ENCODE data around the gene ATG4C.
A peak's percentile ranks its signal among the peaks of the same experiment; 100 is the strongest.
"Not testable (repeated sequence)": the region's sequence is repeated elsewhere in the genome, so short reads cannot be mapped to it uniquely, and the experiment has no call there.

The ATG4C gene
- total RNA-seq, result 0.67 to 17.4 (median 9.6) reads per million in 9 experiments

DNA sequence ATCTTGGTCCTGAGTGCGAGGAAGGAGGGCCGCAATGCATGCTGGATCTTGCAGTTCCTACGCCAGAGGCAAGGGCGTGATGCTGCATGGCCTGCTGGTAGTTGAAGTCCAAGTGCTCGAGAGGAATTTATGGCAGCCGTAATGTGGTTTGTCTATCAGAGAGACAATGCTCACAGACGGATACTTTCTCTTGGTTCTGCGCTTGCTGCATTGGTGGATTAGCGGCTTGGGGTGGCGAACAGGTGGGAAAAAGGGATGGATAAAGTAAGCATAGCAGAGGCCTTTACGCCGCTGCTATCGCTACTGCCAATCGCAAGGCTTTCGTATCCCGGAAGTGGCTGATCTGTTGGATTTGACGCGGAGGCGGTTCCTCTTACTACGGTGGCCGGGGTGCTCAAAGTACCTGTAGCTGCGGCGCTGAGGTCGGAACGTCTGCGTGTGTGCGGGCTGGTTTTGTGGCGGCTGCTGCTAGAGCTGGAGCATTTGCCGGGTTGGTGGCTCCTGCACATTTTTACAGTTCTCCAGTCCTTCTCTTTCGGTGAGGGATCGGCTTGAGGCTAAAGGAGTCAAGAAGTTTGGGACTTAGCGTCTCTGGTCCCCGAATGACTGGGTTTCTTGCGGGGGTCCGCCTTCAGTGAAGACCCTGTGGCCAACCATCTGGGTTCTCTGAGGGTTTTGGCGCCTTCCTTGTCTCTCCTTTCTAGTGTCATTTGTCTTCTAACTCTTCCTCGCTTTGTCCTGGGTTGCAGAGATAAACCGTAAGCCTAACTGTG is at the start of gene ATG4C:
Gene ATG4C, plus strand, starts transcription at position 397 of the 773 bp plus-strand sequence. CDS start 19,655 bp downstream, outside the sequence.
- DNase-seq, result peak; percentile 86 to 90 (median 90)
- no peaks in the 10 kb centered on the region for H3K9me3 Mint-ChIP-seq
- H3K36me3 Mint-ChIP-seq (ENCODE audit: insufficient read depth), result no peaks in the 10 kb centered on the region
- peak; percentile 94 for ATAC-seq (replicated peaks)
- H3K27me3 Mint-ChIP-seq, result peaks cover 10 to 13% of the 10 kb centered on the region in 2 donors
- H3K4me3 Mint-ChIP-seq, result no peak within 1 kb of the TSS
- H3K4me1 Mint-ChIP-seq (ENCODE audit: low read depth in 2 of 2), result peaks cover 0 to 6% of the 10 kb centered on the region in 2 donors
- H3K27ac Mint-ChIP-seq, result no peak within 1 kb of the TSS

DNA sequence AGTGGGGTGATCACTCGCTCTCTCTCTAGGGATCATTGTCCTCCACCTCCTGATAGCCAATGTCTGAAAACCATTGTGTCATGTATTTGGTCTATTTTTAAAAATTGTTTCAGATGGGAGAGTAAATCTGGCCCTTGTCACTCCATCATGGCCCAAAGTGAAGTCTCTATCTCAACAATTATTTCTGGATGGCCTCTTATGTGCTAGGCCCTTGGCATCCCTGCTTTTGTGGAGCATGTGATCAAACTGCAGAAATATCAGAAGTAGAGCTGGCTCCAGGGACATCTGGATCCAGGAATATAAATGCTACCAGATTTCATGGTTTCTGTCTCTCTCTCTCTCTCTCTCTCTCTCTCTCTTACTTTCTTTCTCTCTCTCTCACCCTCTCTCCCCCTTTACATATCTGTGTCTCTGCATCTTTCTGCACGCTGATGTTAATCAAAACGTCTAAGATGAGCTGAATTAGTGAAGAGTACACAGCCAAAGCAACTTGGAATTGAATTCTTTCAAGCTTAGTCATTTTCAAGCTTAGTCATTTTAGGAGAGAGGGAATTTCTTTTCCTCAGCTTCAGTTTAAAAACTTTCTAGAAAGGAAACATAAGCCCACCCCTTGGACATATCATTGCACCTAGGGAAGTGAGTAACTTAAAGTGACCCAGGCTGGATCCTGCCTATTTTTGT is 48.3 kb upstream of the ATG4C start:
- peaks cover 15 to 20% of the 10 kb centered on the region in 2 donors for H3K27me3 Mint-ChIP-seq
- DNase-seq (no peak), ATAC-seq (replicated peaks) (no peak)
- H3K36me3 Mint-ChIP-seq (ENCODE audit: insufficient read depth), result no peaks in the 10 kb centered on the region
- H3K27ac Mint-ChIP-seq, result no peak overlapping the region
- no peaks in the 10 kb centered on the region for H3K9me3 Mint-ChIP-seq
- no peak overlapping the region for H3K4me3 Mint-ChIP-seq
- H3K4me1 Mint-ChIP-seq (ENCODE audit: low read depth in 2 of 2), result peaks cover 1 to 2% of the 10 kb centered on the region in 2 donors

- not testable (repeated sequence) for H3K4me3 Mint-ChIP-seq; H3K4me1 Mint-ChIP-seq (ENCODE audit: low read depth in 2 of 2); DNase-seq; H3K9me3 Mint-ChIP-seq; H3K36me3 Mint-ChIP-seq (ENCODE audit: insufficient read depth); ATAC-seq (replicated peaks); H3K27ac Mint-ChIP-seq
- H3K27me3 Mint-ChIP-seq, result peaks cover 26 to 36% of the 10 kb centered on the region in 2 donors
Measured at GRCh38 chr1:62740701-62741100, 43.2 kb upstream of the ATG4C start.

- Mint-ChIP-seq H3K4me1 (ENCODE audit: low read depth in 2 of 2) (peaks cover 3 to 4% of the 10 kb centered on the region in 2 donors), H3K27ac (no peak overlapping the region), H3K9me3 (no peaks in the 10 kb centered on the region), H3K4me3 (no peak overlapping the region), H3K27me3 (peaks cover 17 to 28% of the 10 kb centered on the region in 2 donors), H3K36me3 (ENCODE audit: insufficient read depth) (no peaks in the 10 kb centered on the region)
- ATAC-seq (replicated peaks) (no peak), DNase-seq (no peak)
Measured at GRCh38 chr1:62744611-62745577, 39.0 kb upstream of the ATG4C start.

DNA sequence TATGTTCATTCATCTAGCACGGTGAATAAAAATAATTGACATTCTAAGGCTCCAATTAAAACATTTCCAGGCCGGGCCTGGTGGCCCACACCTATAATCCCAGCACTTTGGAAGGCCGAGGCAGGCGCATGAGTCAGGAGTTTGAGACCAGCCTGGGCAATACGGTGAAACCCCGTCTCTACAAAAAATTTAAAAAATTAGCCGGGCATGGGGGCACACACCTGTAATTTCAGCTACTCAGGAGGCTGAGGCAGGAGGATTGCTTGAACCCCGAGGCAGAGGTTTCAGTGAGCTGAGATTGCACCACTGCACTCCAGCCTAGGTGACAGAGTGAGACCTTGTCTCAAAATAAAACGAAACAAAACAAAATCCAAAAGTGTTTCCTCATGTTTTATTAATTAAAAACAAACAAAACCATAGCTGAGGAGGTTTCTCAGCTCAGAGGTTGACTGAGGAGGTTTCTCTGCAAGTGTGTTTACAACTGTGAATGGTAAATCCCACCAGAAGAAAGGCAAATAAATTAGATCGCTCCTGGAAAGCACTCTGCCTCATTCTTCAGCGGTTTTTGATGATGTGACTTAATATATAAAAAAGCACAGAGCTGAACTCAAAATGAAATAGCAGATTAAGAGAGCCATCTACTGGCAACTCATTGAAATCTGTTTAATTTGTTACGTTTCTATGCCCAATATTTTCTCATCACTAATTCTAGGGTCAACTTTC is 37.7 kb upstream of the ATG4C start:
- no peaks in the 10 kb centered on the region for H3K9me3 Mint-ChIP-seq
- no peak overlapping the region for H3K4me3 Mint-ChIP-seq
- no peak for ATAC-seq (replicated peaks)
- H3K27ac Mint-ChIP-seq, result no peak overlapping the region
- no peaks in the 10 kb centered on the region for H3K36me3 Mint-ChIP-seq (ENCODE audit: insufficient read depth)
- DNase-seq, result no peak
- no peaks in the 10 kb centered on the region for H3K4me1 Mint-ChIP-seq (ENCODE audit: low read depth in 2 of 2)
- H3K27me3 Mint-ChIP-seq, result peaks cover 4 to 15% of the 10 kb centered on the region in 2 donors

DNA sequence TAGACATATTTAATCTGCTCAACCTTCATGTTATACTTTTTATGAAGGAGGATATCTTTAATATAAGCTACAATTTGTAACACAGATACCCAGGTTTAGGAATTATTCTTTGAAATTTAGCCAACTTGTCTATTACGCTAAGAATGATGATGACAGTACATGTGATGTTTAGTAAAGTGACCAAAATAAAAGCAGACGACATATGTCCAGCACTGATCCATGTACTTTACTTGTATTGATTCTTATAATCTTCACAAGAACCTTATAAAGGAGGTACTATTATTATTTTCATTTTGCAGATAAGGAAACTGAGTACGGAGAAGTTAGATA is 37.2 kb upstream of the ATG4C start:
- no peaks in the 10 kb centered on the region for H3K4me1 Mint-ChIP-seq (ENCODE audit: low read depth in 2 of 2)
- H3K27ac Mint-ChIP-seq, result no peak overlapping the region
- H3K9me3 Mint-ChIP-seq, result no peaks in the 10 kb centered on the region
- no peaks in the 10 kb centered on the region for H3K36me3 Mint-ChIP-seq (ENCODE audit: insufficient read depth)
- H3K27me3 Mint-ChIP-seq, result peaks cover 4 to 9% of the 10 kb centered on the region in 2 donors
- DNase-seq, result no peak
- no peak for ATAC-seq (replicated peaks)
- no peak overlapping the region for H3K4me3 Mint-ChIP-seq

- no peak overlapping the region for H3K4me3 Mint-ChIP-seq
- no peak overlapping the region for H3K27ac Mint-ChIP-seq
- DNase-seq, result no peak
- no peak for ATAC-seq (replicated peaks)
- peaks cover 16 to 24% of the 10 kb centered on the region in 2 donors for H3K27me3 Mint-ChIP-seq
- no peaks in the 10 kb centered on the region for H3K4me1 Mint-ChIP-seq (ENCODE audit: low read depth in 2 of 2)
- no peaks in the 10 kb centered on the region for H3K36me3 Mint-ChIP-seq (ENCODE audit: insufficient read depth)
- H3K9me3 Mint-ChIP-seq, result no peaks in the 10 kb centered on the region
Measured at GRCh38 chr1:62753031-62753965, 30.6 kb upstream of the ATG4C start.

- not testable (repeated sequence) for H3K9me3 Mint-ChIP-seq, H3K27ac Mint-ChIP-seq
Measured at GRCh38 chr1:62754938-62755337, 29.0 kb upstream of the ATG4C start.

DNA sequence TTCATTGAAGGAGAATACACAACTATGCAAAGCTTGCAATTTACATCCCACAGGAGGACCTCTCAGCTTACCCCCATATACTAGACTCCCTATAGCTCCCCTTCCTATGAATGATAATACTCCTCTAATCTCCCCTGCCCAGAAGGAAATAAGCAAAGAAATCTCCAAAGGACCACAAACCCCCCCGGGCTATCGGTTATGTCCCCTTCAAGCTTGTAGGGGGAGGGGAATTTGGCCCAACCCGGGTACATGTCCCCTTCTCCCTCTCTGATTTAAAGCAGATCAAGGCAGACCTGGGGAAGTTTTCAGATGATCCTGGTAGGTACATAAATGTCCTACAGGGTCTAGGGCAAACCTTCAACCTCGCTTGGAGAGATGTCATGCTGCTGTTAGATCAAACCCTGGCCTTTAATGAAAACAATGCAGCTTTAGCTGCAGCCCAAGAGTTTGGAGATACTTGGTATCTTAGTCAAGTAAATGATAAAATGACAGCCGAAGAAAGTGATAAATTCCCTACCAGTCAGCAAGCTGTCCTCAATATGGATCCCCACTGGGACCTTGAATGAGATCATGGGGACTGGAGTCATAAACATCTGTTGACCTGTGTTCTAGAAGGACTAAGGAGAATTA is 27.6 kb upstream of the ATG4C start:
- H3K36me3 Mint-ChIP-seq (ENCODE audit: insufficient read depth); H3K27ac Mint-ChIP-seq; H3K9me3 Mint-ChIP-seq; ATAC-seq (replicated peaks); DNase-seq; H3K4me3 Mint-ChIP-seq; H3K4me1 Mint-ChIP-seq (ENCODE audit: low read depth in 2 of 2): not testable (repeated sequence)
- H3K27me3 Mint-ChIP-seq, result peaks cover 16 to 24% of the 10 kb centered on the region in 2 donors

More at GRCh38 chr1:62754938-62755337, 29.0 kb upstream of the ATG4C start:
- not testable (repeated sequence) for H3K4me1 Mint-ChIP-seq (ENCODE audit: low read depth in 2 of 2); H3K4me3 Mint-ChIP-seq; DNase-seq; H3K36me3 Mint-ChIP-seq (ENCODE audit: insufficient read depth); ATAC-seq (replicated peaks)
- peaks cover 16 to 24% of the 10 kb centered on the region in 2 donors for H3K27me3 Mint-ChIP-seq

- not testable (repeated sequence) for H3K27ac Mint-ChIP-seq; H3K4me1 Mint-ChIP-seq (ENCODE audit: low read depth in 2 of 2); H3K9me3 Mint-ChIP-seq; ATAC-seq (replicated peaks); DNase-seq; H3K36me3 Mint-ChIP-seq (ENCODE audit: insufficient read depth); H3K4me3 Mint-ChIP-seq
- peaks cover 16 to 24% of the 10 kb centered on the region in 2 donors for H3K27me3 Mint-ChIP-seq
Measured at GRCh38 chr1:62759232-62759875, 24.6 kb upstream of the ATG4C start.

DNA sequence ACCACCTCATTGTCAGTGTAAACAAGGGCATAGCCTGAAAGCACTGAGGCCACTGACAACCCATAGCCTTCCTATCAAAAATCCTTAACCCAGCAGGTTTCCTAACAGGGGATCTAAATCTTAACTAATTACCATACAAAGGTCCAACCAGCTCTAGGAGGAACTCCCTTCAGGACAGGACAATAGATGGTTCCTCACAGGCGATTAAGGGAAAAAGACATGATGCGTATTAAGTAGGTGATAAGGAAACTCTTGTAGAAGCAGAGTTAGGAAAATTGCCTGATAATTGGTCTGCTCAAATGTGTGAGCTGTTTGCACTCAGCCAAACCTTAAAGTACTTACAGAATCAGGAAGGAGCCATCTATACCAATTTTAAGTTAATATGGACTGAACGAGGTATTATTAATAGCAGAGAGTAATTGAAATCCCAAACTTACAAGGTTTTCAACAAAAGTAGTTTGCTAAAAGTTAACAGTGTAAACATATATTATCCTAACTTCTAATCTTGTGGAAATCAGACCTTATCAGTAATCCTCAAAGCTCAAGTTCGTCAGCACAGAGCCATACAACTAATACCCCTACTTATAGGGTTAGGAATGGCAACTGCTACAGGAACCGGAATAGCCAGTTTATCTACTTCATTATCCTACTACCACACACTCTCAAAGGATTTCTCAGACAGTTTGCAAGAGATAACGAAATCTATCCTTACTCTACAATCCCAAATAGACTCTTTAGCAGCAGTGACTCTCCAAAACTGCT is 23.7 kb upstream of the ATG4C start:
- not testable (repeated sequence) for H3K9me3 Mint-ChIP-seq; ATAC-seq (replicated peaks); H3K27ac Mint-ChIP-seq

More for the DNA sequence above, 23.7 kb upstream of the ATG4C start:
- DNase-seq; H3K4me1 Mint-ChIP-seq (ENCODE audit: low read depth in 2 of 2); H3K4me3 Mint-ChIP-seq; H3K36me3 Mint-ChIP-seq (ENCODE audit: insufficient read depth): not testable (repeated sequence)
- H3K27me3 Mint-ChIP-seq, result peaks cover 13 to 15% of the 10 kb centered on the region in 2 donors

All from effector memory CD8-positive, alpha-beta T cell (primary cell).